NCI-H446 (cell line): ENCODE results near the gene DYNLL2.
"Not testable (repeated sequence)": the region's sequence is repeated elsewhere in the genome, so short reads cannot be mapped to it uniquely, and the experiment has no call there.

ENCODE experiments used
- DNase-seq, 2 experiments: peaks; one replicate each; lab custom pipeline; 2025; lab: John Stamatoyannopoulos, UW

Gene DYNLL2

DNA sequence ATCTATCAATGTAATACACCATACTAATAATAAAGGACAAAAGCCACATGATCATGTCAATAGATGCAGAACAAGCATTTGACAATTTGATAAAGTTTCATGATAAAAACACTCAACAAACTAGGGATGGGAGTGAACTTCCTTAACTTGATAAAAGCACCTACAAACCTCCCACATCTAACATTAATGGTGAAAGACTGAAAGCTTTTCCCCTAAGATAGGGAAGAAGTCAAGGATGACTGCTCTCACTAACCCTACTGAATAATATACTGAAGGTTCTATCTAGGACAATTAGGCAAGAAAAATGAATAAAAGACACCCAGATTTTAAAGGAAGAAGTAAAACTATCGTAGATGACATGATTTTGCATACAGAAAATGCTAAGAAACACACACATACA is 10.4 kb upstream of the DYNLL2 start:
- DNase-seq = no peak

- DNase-seq = not testable (repeated sequence)
Measured at GRCh38 chr17:58073266-58073665, 10.0 kb upstream of the DYNLL2 start.

DNA sequence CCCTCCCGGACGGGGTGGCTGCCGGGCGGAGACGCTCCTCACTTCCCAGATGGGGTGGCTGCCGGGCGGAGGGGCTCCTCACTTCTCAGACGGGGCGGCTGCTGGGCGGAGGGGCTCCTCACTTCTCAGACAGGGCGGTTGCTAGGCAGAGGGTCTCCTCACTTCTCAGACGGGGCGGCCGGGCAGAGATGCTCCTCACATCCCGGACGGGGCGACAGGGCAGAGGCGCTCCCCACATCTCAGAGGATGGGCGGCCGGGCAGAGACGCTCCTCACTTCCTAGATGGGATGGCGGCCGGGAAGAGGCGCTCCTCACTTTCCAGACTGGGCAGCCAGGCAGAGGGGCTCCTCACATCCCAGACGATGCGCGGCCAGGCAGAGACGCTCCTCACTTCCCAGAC is 8.8 kb upstream of the DYNLL2 start:
- not testable (repeated sequence) for DNase-seq

- no peak for DNase-seq
Measured at GRCh38 chr17:58079300-58080033, 3.8 kb upstream of the DYNLL2 start.

- no peak for DNase-seq
Measured at GRCh38 chr17:58081646-58082340, 1.4 kb upstream of the DYNLL2 start.

GRCh38 chr17:58082341-58082869 is 814 bp upstream of the DYNLL2 start:
- DNase-seq = no peak

DNA sequence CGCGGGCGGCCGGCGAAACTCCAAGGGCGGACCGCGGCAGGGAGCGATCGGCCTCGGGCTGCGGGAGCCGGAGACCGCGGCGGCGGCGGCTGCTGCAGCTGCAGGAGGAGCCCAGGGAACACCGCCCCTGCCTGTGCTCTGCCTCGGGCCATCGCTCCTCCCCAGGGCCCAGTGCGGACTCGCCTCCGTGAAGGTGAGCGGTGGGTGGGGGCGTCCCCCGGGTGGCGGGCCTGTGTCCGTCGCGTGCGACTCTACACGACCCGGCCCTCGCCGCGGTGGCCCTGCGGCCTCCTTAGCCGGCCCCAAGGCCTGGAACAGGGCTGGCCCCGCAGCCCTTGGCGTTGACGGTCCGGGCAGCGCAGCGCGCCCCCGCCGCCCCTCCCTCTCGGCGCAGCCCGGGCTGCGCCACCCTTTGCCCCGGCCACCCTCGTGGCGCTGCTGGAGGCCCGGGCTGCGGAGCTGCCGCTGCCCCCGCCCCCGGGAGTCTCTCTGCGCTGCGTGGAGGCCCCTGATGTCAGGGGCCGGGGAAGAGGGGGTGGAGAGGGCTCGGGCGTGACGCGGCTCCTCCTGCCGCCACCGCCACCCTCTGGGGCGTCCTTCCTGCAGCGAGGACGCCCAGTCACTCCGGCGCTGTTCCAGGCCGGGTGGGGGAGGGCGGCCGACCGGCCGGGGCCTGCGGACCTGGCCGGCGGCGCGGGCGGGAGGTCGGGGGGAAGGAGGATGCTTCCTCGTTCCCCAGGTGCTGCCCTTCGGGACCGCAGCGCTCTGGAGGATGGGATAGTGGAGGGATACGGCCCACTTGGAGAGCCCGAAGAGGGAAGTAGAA is 485 bp downstream of the DYNLL2 start:
- peak in 1 of 2 experiments; percentile 41 for DNase-seq

- peak in 1 of 2 experiments; percentile 33 for DNase-seq
Measured at GRCh38 chr17:58084317-58084981, 1.2 kb downstream of the DYNLL2 start.

DNA sequence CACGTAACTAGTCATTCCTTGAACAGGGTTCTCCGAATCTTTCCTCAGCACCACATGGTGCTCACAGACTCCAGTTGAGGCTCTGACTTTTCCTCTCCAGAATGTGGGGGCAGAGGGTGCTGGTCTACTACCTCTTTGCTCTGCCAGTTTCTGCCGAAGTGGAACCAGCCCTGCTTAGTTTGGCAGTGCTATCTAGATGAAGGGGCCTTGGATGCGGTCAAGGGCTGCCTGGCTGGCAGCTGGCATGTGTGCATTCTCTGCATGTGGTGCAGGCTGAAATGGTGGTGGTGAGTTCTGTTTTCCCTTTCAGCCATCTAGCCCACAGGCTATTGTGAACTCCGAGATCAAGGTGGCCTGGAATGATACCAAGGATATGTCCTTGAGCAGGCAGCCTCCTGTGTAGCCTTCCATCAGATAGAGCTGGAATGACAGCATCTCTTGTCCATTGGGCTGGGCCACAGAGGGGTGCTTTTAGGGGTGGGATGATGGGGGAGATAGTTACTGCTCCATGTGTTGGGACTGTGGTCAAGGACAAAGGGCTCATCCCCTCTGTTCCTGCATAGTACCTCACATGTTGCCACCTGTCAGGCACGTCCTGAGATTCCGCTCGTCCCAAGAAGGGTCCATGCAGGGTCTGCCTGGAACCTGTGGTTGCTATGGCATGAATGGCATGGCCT is 2.0 kb downstream of the DYNLL2 start:
- DNase-seq = peak in 1 of 2 experiments; percentile 22

GRCh38 chr17:58086953-58087352 is 3.7 kb downstream of the DYNLL2 start:
- no peak for DNase-seq

DNA sequence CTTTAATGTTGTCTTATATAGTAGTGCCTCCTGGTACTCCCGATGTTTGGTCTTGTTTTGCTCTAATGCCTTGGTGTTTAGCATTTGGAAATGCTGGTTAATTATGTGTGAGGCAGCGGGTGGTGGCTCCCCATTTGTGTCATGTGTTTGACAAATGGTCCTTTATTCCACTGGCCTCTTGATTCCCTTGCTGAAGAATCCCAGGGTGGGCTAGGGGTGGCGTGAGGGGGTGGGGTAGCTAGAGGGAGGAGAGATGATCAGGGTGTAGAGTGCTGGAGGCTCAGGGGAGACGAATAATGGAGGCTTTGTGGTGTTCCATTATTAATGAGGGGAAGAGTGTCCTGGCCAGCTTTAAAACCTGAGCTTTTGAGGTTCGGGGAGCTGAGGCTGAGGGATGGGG is 5.4 kb downstream of the DYNLL2 start:
- no peak for DNase-seq

DNA sequence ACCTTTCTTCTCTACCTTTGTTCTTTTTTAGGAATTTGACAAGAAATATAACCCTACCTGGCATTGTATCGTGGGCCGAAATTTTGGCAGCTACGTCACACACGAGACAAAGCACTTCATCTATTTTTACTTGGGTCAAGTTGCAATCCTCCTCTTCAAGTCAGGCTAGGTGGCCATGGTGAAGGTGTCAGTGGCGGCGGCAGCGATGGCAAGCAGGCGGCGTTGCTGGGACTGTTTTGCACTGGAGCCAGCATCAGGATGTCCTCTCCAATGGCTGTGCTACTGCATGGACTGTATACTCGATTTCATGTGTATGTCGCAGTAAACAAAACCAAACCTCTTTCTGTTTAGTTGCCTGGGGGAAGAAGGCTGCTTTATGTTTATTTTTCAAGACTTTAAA is 5.9 kb downstream of the DYNLL2 start:
- DNase-seq = no peak

- DNase-seq = no peak
Measured at GRCh38 chr17:58091024-58091567, 7.9 kb downstream of the DYNLL2 start.

- no peak for DNase-seq
Measured at GRCh38 chr17:58092101-58092796, 9.0 kb downstream of the DYNLL2 start.

GRCh38 chr17:58092797-58093385 is 9.7 kb downstream of the DYNLL2 start:
- DNase-seq = no peak

GRCh38 chr17:58094118-58094517 is 10.9 kb downstream of the DYNLL2 start:
- DNase-seq = no peak

- DNase-seq = no peak
Measured at GRCh38 chr17:58096892-58097291, 13.7 kb downstream of the DYNLL2 start.

GRCh38 chr17:58097384-58098088 is 14.3 kb downstream of the DYNLL2 start:
- no peak for DNase-seq

GRCh38 chr17:58100506-58100905 is 17.3 kb downstream of the DYNLL2 start:
- no peak for DNase-seq
